ENCODE data around the gene VWCE.
"Not testable (repeated sequence)": the region's sequence is repeated elsewhere in the genome, so short reads cannot be mapped to it uniquely, and the experiment has no call there.

- TF ChIP-seq TAF1 (IDR thresholded peaks at IDR 0.05; ENCODE audit: low read depth); EZH2 (IDR thresholded peaks at IDR 0.05; ENCODE audit: borderline replicate concordance, insufficient read depth, low read length, poor library complexity, severe bottlenecking); POLR2AphosphoS5 (IDR thresholded peaks at IDR 0.05): not testable (repeated sequence)
- TF ChIP-seq, protein P1, sequence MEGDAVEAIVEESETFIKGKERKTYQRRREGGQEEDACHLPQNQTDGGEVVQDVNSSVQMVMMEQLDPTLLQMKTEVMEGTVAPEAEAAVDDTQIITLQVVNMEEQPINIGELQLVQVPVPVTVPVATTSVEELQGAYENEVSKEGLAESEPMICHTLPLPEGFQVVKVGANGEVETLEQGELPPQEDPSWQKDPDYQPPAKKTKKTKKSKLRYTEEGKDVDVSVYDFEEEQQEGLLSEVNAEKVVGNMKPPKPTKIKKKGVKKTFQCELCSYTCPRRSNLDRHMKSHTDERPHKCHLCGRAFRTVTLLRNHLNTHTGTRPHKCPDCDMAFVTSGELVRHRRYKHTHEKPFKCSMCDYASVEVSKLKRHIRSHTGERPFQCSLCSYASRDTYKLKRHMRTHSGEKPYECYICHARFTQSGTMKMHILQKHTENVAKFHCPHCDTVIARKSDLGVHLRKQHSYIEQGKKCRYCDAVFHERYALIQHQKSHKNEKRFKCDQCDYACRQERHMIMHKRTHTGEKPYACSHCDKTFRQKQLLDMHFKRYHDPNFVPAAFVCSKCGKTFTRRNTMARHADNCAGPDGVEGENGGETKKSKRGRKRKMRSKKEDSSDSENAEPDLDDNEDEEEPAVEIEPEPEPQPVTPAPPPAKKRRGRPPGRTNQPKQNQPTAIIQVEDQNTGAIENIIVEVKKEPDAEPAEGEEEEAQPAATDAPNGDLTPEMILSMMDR (IDR thresholded peaks at IDR 0.05; ENCODE audit: poor library complexity, severe bottlenecking), result not testable (repeated sequence)
Measured at GRCh38 chr11:61222692-61223091, 72.4 kb downstream of the VWCE start.

All from neural cell (in vitro differentiated cells).